Lower leg skin (tissue), 4 donors: ENCODE measurements around the gene LMBRD1. TPM values are rescaled to one million over a fixed set of nuclear protein-coding genes. Genes with fewer than 3 reads are reported as not detected.
"Not testable (repeated sequence)": the region's sequence is repeated elsewhere in the genome, so short reads cannot be mapped to it uniquely, and the experiment has no call there.

Experiments used
- DNase-seq, 2 donors: peaks; one replicate each; pipeline ENCODE4 v3.0.0-alpha.2; 2019; ENCODE audit warnings: low spot score in 2 of 2
- H3K4me3 ChIP-seq: fragments of 200-600 bp; sonication (generic); 2 replicates; pipeline ENCODE4 v1.5.1; 2017; ENCODE audit warnings: mild to moderate bottlenecking, low read depth; ENCODE audit not compliant: poor library complexity, severe bottlenecking
- CTCF ChIP-seq, 3 donors: fragments of 450-650 bp; IDR thresholded peaks; one replicate each; pipeline ENCODE4 v1.5.1; 2016; ENCODE audit warnings: antibody characterized with exemption in 3 of 3, mild to moderate bottlenecking in 3 of 3, moderate library complexity in 2 of 3
- POLR2A ChIP-seq, 2 donors: fragments of 450-650 bp; IDR thresholded peaks; one replicate each; pipeline ENCODE4 v1.6.1; 2016 to 2017; ENCODE audit warnings: antibody characterized with exemption in 2 of 2, mild to moderate bottlenecking in 1 of 2, moderate library complexity in 1 of 2
- WGBS, 2 donors: methylation state at CpG; one replicate each; pipeline ENCODE4 v1.1.5; 2018; 5-methylcytosine and 5-hydroxymethylcytosine counted together
- intact Hi-C: fragments of 100-400 bp; cut with DNase I; formaldehyde crosslinking; loops from one replicate; pipeline ENCODE4 v1.15.0; 2023; ENCODE audit warnings: low total_unique reads
- total RNA-seq, 4 donors: library from RNA; depleted of rRNA; stranded (reverse); fragments of >200 nt; gene quantifications; one replicate each; pipeline ENCODE4 v1.1.0, GENCODE V29; 2016

LMBRD1 gene
- total RNA-seq, 4 donors from 2014 or later, result 61.1 to 67.4 (median 65.0) TPM

GRCh38 chr6:69812746-69813427, 16.1 kb upstream of the LMBRD1 start:
- 37 to 42% methylated on average over 4 of the region's 4 CpGs for WGBS, 2 donors
- intact Hi-C loops, result no loop called here
- no peak for DNase-seq
- H3K4me3 ChIP-seq, result no peak overlapping the region
- TF ChIP-seq POLR2A (IDR thresholded peaks at IDR 0.05) (no peak), CTCF (IDR thresholded peaks at IDR 0.05) (no peak)

- intact Hi-C loops, result no loop called here
- 70 to 78% methylated on average over 4 of the region's 4 CpGs for WGBS, 2 donors
- DNase-seq, result no peak
- TF ChIP-seq POLR2A (IDR thresholded peaks at IDR 0.05) (no peak), CTCF (IDR thresholded peaks at IDR 0.05) (no peak)
- no peak overlapping the region for H3K4me3 ChIP-seq
Measured at GRCh38 chr6:69802995-69803394, 6.2 kb upstream of the LMBRD1 start.

GRCh38 chr6:69801711-69802110, 4.9 kb upstream of the LMBRD1 start:
- H3K4me3 ChIP-seq, result no peak overlapping the region
- 83 to 92% methylated on average over 2 of the region's 2 CpGs for WGBS, 2 donors
- DNase-seq, result no peak
- TF ChIP-seq CTCF (IDR thresholded peaks at IDR 0.05) (no peak), POLR2A (IDR thresholded peaks at IDR 0.05) (no peak)
- intact Hi-C loops, result no loop called here

- intact Hi-C loops, result no loop called here
- H3K4me3 ChIP-seq, result no peak overlapping the region
- TF ChIP-seq POLR2A (IDR thresholded peaks at IDR 0.05), result no peak
- TF ChIP-seq CTCF (IDR thresholded peaks at IDR 0.05), result no peak
- WGBS, 2 donors, result 25 to 52% methylated on average over 1 of the region's 1 CpG
- DNase-seq, result no peak
Measured at GRCh38 chr6:69801225-69801624, 4.4 kb upstream of the LMBRD1 start.

GRCh38 chr6:69798796-69799195, 2.0 kb upstream of the LMBRD1 start:
- DNase-seq, H3K4me3 ChIP-seq, intact Hi-C loops: not testable (repeated sequence)

- intact Hi-C loops, result no loop called here
Measured at GRCh38 chr6:69796073-69796641, 653 bp downstream of the LMBRD1 start.

More at GRCh38 chr6:69796073-69796641, 653 bp downstream of the LMBRD1 start:
- H3K4me3 ChIP-seq, result peak overlapping the region; percentile 73
- DNase-seq, result peak in 1 of 2 donors; percentile 39
- TF ChIP-seq CTCF (IDR thresholded peaks at IDR 0.05), result no peak
- TF ChIP-seq POLR2A (IDR thresholded peaks at IDR 0.05), result no peak
- 1% methylated on average over 19 to 20 of the region's 20 CpGs for WGBS, 2 donors
